ENCODE measurements around the gene DACH1. TPM values are rescaled to one million over a fixed set of nuclear protein-coding genes. Genes with fewer than 3 reads are reported as not detected.

DACH1 gene
- polyA plus RNA-seq, 3 donors = 101 to 114 (median 109) TPM

DNA sequence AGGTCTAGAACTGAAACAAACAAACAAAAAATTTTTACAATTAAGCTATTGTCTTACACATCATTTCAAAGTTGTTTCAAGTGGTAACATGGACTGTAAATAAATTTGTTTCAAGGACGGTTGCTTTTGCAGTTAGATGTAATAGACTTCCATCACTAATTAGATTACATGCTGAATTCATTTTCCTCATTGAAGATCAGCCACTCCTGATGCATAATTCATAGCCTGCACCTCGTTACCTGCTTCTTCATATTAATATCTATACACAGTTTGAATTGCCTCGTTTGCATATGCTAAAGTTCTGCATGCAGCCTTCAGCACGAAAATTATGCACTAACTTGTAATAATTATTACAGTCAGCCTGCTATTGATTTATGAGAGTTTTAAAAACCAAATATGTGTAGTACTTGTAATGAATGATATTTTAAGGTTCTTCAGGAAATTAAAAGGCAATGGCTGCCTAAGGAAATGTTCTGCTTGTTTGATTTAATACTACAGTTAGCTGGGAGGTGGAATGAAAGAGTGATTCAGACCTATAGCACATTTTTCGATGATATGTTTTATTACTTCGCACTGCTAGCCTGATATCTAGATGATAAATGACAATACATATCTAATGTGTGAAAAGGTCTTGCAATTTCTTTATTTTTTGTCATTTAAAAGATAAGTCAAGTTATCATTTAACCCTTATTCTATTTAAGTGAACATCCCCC lies 184.9 kb downstream of the DACH1 start:
- DNase-seq (ENCODE audit: extremely low read depth in 1 of 11, low read depth in 9 of 11, low spot score in 4 of 11) = no peak

GRCh38 chr13:71677124-71677523 lies 189.9 kb downstream of the DACH1 start:
- DNase-seq (ENCODE audit: extremely low read depth in 1 of 11, low read depth in 9 of 11, low spot score in 4 of 11) = peak in 10 of 11 donors; percentile 37 to 68 (median 52)

DNA sequence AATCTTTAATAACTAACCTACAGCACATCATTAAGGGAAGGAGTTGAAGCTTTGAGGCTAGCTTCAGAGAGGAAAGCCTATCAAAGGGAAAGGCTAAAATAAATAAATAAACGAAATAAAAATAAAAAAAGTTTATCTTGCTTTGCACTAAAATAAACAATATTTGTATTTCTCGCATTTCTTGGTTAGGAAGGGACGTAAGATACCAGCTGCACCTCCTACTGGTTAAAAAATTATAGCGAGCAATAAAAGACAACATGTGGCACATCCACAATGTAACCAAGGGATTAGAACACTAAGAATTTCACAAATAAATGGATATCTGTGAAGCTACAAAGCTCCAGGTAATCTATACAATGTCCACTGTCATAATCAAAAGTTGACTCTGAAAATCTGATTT lies 194.5 kb downstream of the DACH1 start:
- no peak for DNase-seq (ENCODE audit: extremely low read depth in 1 of 11, low read depth in 9 of 11, low spot score in 4 of 11)

GRCh38 chr13:71663431-71663830 lies 203.6 kb downstream of the DACH1 start:
- no peak for DNase-seq (ENCODE audit: extremely low read depth in 1 of 11, low read depth in 9 of 11, low spot score in 4 of 11)

- no peak for DNase-seq (ENCODE audit: extremely low read depth in 1 of 11, low read depth in 9 of 11, low spot score in 4 of 11)
Observed at GRCh38 chr13:71661921-71662320, 205.1 kb downstream of the DACH1 start.

DNA sequence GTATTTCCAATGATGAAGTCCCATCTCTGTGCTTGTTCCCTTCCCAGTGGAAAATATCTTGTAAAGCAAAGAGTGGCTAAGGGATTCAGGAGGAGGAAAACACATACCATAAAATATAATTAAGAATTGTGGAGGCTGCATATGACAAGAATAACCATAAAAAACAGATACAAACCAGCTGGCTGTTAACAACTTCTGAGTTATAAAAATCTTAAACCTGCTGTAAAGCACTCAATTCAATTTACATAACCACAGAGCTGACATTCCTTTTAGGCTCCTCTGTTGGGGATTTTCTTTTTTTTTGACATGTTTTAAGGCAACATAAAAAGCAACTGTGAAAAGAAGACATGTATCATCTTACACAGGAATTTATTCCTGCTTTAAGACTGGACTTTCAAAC lies 207.6 kb downstream of the DACH1 start:
- DNase-seq (ENCODE audit: extremely low read depth in 1 of 11, low read depth in 9 of 11, low spot score in 4 of 11) = peak in 5 of 11 donors; percentile 48 to 69 (median 53)

DNA sequence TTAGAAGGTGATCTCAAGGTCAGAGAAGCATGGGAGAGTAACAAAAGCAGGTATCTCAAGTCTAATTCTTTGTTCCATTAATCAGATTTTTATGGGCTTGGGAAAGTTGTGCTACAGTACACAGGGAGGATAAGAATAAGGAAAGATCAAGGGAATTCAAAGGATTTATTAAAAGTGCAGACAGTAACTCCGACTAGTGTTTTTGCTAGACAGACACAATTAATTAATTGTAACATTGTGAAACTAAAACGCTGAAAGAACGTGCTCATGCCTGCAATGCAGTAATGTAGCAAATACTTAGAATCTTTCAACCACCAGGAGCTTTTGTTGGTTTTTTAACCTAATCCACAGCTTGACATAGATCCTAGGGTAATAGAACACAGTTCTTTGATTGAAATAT lies 221.5 kb downstream of the DACH1 start:
- no peak for DNase-seq (ENCODE audit: extremely low read depth in 1 of 11, low read depth in 9 of 11, low spot score in 4 of 11)

DNA sequence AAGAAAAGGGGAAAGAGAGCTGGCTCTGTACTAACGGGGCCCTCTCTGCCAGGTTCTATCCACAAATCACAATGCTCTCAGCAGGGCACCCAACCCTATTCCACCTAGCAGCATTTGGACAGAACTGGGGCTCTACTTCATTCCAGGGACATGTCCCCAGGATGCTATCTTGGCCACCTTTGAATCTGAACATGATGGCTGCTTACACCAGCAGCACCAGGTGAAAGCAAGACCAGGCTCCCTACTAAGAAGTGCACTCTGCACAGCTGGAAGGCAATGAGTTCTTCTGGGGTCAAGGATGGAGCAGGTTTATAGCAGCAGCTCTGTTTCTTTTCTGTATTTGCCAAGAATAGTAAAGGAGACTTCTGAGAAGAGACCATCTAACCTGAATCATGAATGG lies 222.4 kb downstream of the DACH1 start:
- DNase-seq (ENCODE audit: extremely low read depth in 1 of 11, low read depth in 9 of 11, low spot score in 4 of 11) = no peak

GRCh38 chr13:71643448-71643860 lies 223.6 kb downstream of the DACH1 start:
- peak in 1 of 11 donors; percentile 57 for DNase-seq (ENCODE audit: extremely low read depth in 1 of 11, low read depth in 9 of 11, low spot score in 4 of 11)

GRCh38 chr13:71638751-71639150 lies 228.3 kb downstream of the DACH1 start:
- no peak for DNase-seq (ENCODE audit: extremely low read depth in 1 of 11, low read depth in 9 of 11, low spot score in 4 of 11)

DNA sequence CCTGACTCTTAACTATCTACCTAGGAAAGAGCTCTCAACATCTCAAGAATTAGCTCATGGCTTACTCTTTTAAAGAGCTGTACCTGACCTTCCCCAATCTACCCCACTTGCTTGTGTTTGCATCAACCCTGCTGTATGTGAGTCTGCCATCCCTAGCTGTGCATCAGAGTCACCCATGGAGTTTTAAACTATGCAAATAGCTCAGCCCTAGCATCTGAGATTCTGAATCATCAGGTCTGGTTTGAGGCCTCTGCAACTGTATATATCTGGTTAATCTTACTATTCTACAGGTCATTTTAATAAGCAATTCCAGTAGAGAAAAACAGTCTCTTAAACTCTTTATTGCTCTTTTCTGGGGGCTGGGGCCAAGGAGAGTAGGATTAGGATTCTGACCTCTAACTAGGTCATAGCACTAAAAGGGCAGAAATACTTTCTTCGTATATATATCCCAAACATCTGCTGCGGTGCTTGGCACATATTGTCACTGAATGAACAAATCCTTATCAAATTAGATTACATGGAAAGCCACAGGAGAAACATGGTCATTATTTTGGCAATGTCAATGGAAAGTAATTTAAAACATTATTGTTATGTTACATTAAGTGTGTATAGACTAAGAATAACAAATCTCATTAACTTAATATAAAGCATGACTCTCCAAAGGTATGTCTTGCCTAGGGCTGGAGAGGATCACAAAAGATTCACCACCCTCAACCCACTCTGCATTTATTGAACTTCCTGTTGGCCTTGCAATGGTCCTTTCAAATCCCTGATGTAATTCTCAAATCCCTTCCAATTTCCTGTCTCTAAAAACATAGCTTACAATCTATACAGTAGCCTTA lies 232.2 kb downstream of the DACH1 start:
- no peak for DNase-seq (ENCODE audit: extremely low read depth in 1 of 11, low read depth in 9 of 11, low spot score in 4 of 11)

- no peak for DNase-seq (ENCODE audit: extremely low read depth in 1 of 11, low read depth in 9 of 11, low spot score in 4 of 11)
Observed at GRCh38 chr13:71634182-71634581, 232.8 kb downstream of the DACH1 start.

- no peak for DNase-seq (ENCODE audit: extremely low read depth in 1 of 11, low read depth in 9 of 11, low spot score in 4 of 11)
Observed at GRCh38 chr13:71632721-71633120, 234.3 kb downstream of the DACH1 start.

- no peak for DNase-seq (ENCODE audit: extremely low read depth in 1 of 11, low read depth in 9 of 11, low spot score in 4 of 11)
Observed at GRCh38 chr13:71632206-71632605, 234.8 kb downstream of the DACH1 start.

- no peak for DNase-seq (ENCODE audit: extremely low read depth in 1 of 11, low read depth in 9 of 11, low spot score in 4 of 11)
Observed at GRCh38 chr13:71629167-71629566, 237.8 kb downstream of the DACH1 start.

DNA sequence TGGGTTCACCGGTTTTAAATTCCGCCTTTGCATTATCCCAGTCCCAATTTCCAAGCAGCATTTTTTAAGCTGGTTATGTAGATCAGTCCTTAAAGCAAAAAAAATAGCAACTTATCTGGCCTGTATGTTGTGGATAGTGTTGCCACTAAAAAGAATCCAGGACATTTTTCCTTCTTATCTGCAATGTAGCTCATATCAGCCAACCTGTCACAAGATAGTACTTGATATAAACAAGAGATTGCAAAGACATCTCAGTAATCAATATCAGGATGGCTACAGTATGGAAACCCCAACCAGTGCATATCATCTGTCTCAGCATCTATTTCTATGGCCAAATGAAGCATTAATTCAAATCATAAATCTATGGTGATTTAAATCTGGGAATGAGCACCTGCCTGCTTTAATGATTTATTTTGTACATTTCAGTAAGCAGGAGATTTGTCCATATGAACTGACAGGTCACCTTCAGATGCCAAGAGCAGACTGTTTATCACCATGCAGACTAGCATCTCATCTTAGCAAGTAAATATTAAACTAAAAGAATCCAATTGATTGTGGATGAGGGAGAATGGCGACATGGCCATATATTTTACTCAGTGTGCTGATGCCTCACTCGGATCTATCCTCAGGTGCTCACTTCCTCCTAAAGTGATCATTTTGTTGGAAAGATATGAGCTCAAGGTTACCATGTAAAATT lies 240.4 kb downstream of the DACH1 start:
- DNase-seq (ENCODE audit: extremely low read depth in 1 of 11, low read depth in 9 of 11, low spot score in 4 of 11) = no peak

GRCh38 chr13:71625694-71626093 lies 241.3 kb downstream of the DACH1 start:
- no peak for DNase-seq (ENCODE audit: extremely low read depth in 1 of 11, low read depth in 9 of 11, low spot score in 4 of 11)

DNA sequence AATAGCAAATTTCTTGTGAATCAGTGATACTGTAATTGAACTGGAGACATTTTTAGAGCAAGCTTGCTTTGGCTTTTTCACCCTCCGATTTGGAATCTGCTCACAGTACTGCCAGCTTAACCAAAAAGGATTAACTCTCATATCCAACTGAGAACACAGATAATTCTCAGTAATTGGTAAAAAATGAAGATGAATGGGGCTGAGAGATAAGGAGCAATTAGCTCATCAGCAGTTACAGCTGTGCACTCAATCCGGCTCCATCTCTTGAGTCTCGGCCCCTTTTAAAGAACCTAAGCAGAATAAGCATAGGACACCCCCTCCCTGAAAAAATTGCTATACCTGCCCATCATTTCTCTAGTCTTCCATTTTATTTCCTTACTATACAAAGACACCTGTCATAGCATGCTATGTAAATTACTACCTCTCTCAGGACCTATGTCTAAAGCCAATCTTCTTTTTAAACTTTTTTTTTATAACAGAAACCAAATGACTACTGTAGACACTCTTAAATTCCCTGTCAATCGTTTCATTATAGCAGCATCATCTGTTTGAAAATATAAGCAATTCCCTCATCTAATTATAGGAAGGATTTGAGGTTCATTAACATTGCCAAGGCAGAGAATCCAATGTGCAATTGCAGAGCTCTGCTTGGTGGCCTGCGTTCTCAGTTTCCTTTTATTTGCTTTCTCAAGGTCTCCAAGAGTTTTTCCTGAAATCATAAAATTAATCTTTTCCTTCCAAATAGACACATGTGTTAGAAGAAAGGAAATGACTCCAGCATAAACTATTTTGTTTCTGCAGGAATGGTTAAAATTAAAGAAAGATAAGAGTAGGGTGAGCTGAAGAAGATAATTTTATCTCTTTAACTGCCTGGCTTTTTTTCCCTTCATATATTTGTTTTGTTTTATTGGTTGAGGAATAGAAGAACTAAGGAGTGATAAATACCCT lies 242.1 kb downstream of the DACH1 start:
- no peak for DNase-seq (ENCODE audit: extremely low read depth in 1 of 11, low read depth in 9 of 11, low spot score in 4 of 11)
